Tibial nerve (tissue), 4 donors: ENCODE measurements around the gene WWC2.

Experiments
- EP300 ChIP-seq, 2 donors: sonication (generic); formaldehyde crosslinking; IDR thresholded peaks; one replicate each; pipeline ENCODE4 v1.6.1; 2017; ENCODE audit warnings: antibody characterized with exemption in 2 of 2, mild to moderate bottlenecking in 1 of 2
- TF ChIP-seq, protein P1 (sequence below), 5 experiments: fragments of 200-600 bp in 3 of 5; fragments of 450-650 bp in 2 of 5; sonication (generic) in 3 of 5; IDR thresholded peaks; one replicate each; pipeline ENCODE4 v1.5.1; 2016 to 2019; ENCODE audit warnings: antibody characterized with exemption in 5 of 5, mild to moderate bottlenecking in 3 of 5, moderate library complexity in 2 of 5

DNA sequence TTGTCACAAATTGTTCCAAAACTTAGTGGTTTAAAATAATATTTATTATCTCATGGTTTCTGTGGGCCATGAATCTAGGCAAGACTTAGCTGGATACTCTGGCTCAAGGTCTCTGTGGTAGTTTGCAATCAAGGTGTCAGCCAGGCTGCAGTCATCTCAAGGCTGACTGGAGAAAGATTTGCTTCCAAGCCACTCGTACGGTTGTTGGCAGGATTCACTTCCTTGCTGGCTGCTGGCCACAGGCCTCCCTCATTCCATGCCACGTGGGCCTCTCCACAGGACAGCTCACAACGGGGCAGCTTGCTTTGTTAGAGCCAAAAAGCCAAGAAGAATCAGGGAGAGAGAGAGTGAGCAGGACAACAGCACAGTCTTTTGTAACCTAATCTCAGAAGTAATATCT is 101.4 kb downstream of the WWC2 start:
- no peak for TF ChIP-seq EP300 (IDR thresholded peaks at IDR 0.05)
- TF ChIP-seq, protein P1, sequence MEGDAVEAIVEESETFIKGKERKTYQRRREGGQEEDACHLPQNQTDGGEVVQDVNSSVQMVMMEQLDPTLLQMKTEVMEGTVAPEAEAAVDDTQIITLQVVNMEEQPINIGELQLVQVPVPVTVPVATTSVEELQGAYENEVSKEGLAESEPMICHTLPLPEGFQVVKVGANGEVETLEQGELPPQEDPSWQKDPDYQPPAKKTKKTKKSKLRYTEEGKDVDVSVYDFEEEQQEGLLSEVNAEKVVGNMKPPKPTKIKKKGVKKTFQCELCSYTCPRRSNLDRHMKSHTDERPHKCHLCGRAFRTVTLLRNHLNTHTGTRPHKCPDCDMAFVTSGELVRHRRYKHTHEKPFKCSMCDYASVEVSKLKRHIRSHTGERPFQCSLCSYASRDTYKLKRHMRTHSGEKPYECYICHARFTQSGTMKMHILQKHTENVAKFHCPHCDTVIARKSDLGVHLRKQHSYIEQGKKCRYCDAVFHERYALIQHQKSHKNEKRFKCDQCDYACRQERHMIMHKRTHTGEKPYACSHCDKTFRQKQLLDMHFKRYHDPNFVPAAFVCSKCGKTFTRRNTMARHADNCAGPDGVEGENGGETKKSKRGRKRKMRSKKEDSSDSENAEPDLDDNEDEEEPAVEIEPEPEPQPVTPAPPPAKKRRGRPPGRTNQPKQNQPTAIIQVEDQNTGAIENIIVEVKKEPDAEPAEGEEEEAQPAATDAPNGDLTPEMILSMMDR (IDR thresholded peaks at IDR 0.05), result no peak
